SK-N-SH treated with all-trans-retinoic acid at 6 μM for 48 hours (cell line): ENCODE results near the gene SMIM9.

Source experiments
- ATAC-seq: fragments of 200-7000 bp; cut with Tn5 transposase; 3 replicates; pipeline ENCODE4 v1.9.1; 2020; ENCODE audit warnings: mild to moderate bottlenecking, moderate library complexity
- ARNTL ChIP-seq: fragments of 450-650 bp; formaldehyde crosslinking; IDR thresholded peaks from 2 replicates; pipeline ENCODE4 v1.5.0; 2020; ENCODE audit warnings: low read depth, mild to moderate bottlenecking, moderate library complexity, borderline replicate concordance
- BACH2 ChIP-seq: fragments of 250-450 bp; sonication (Bioruptor Pico); IDR thresholded peaks from 2 replicates; pipeline ENCODE4 v1.9.0; 2021; ENCODE audit warnings: mild to moderate bottlenecking, borderline replicate concordance
- CREB5 ChIP-seq: fragments of 250-450 bp; sonication (Bioruptor Pico); IDR thresholded peaks from 2 replicates; pipeline ENCODE4 v1.5.1; 2020; ENCODE audit warnings: low read depth, mild to moderate bottlenecking, moderate library complexity
- CSDC2 ChIP-seq: fragments of 250-450 bp; sonication (Bioruptor Pico); IDR thresholded peaks from 2 replicates; pipeline ENCODE4 v1.5.0; 2020; ENCODE audit warnings: mild to moderate bottlenecking, moderate library complexity
- CSRNP3 ChIP-seq: fragments of 250-450 bp; sonication (Bioruptor Pico); IDR thresholded peaks from 2 replicates; pipeline ENCODE4 v1.5.1; 2021; ENCODE audit warnings: mild to moderate bottlenecking, moderate library complexity
- ESRRG ChIP-seq: fragments of 250-450 bp; sonication (Bioruptor Pico); IDR thresholded peaks from 2 replicates; pipeline ENCODE4 v1.6.1; 2021; ENCODE audit warnings: mild to moderate bottlenecking
- GLIS3 ChIP-seq: fragments of 250-450 bp; sonication (Bioruptor Pico); IDR thresholded peaks from 2 replicates; pipeline ENCODE4 v1.5.0; 2020; ENCODE audit warnings: mild to moderate bottlenecking, moderate library complexity
- OSR1 ChIP-seq: fragments of 250-450 bp; sonication (Bioruptor Pico); IDR thresholded peaks from 2 replicates; pipeline ENCODE4 v1.8.0; 2022; ENCODE audit warnings: moderate library complexity, mild to moderate bottlenecking, inconsistent platforms
- PATZ1 ChIP-seq: fragments of 250-450 bp; sonication (Bioruptor Pico); IDR thresholded peaks from 2 replicates; pipeline ENCODE4 v1.8.0; 2020; ENCODE audit warnings: mild to moderate bottlenecking, moderate library complexity, borderline replicate concordance
- POU6F1 ChIP-seq: fragments of 250-450 bp; sonication (Bioruptor Pico); IDR thresholded peaks from 2 replicates; pipeline ENCODE4 v1.8.0; 2021; ENCODE audit warnings: low read depth, mild to moderate bottlenecking, moderate library complexity, borderline replicate concordance
- PPARA ChIP-seq: fragments of 250-450 bp; sonication (Bioruptor Pico); IDR thresholded peaks from 2 replicates; pipeline ENCODE4 v1.5.0; 2020; ENCODE audit warnings: mild to moderate bottlenecking, borderline replicate concordance
- RARB ChIP-seq: fragments of 250-450 bp; sonication (Bioruptor Pico); IDR thresholded peaks from 2 replicates; pipeline ENCODE4 v1.8.0; 2021; ENCODE audit warnings: mild to moderate bottlenecking, moderate library complexity
- SNAI2 ChIP-seq: fragments of 250-450 bp; sonication (Bioruptor Pico); IDR thresholded peaks from 2 replicates; pipeline ENCODE4 v1.5.0; 2020; ENCODE audit warnings: mild to moderate bottlenecking, moderate library complexity
- TCF4 ChIP-seq: fragments of 250-450 bp; sonication (Bioruptor Pico); IDR thresholded peaks from 2 replicates; pipeline ENCODE4 v1.8.0; 2021; ENCODE audit warnings: mild to moderate bottlenecking, moderate library complexity, borderline replicate concordance
- TSHZ2 ChIP-seq: fragments of 250-450 bp; sonication (Bioruptor Pico); IDR thresholded peaks from 2 replicates; pipeline ENCODE4 v1.5.0; 2020; ENCODE audit warnings: mild to moderate bottlenecking, moderate library complexity
- ZFP30 ChIP-seq: fragments of 450-650 bp; formaldehyde crosslinking; IDR thresholded peaks from 2 replicates; pipeline ENCODE4 v1.5.0; 2022; ENCODE audit warnings: mild to moderate bottlenecking, moderate library complexity
- ZNF565 ChIP-seq: fragments of 450-650 bp; formaldehyde crosslinking; conservative IDR thresholded peaks from 2 replicates; pipeline ENCODE4 v1.5.0; 2020; ENCODE audit warnings: low read depth, mild to moderate bottlenecking, moderate library complexity

The SMIM9 gene

GRCh38 chrX:154821523-154821922 is 12.9 kb downstream of the SMIM9 start (continued):
- no peak for TF ChIP-seq CSRNP3 (CRISPR knock-in tag)
- no peak for TF ChIP-seq GLIS3 (CRISPR knock-in tag)
- TF ChIP-seq, all 23 proteins: peak for 0

GRCh38 chrX:154819771-154820341 is 14.6 kb downstream of the SMIM9 start:
- no peak for TF ChIP-seq ZFP30
- no peak for TF ChIP-seq PPARA
- no peak for TF ChIP-seq BACH2 (CRISPR knock-in tag)
- TF ChIP-seq ARNTL (CRISPR knock-in tag): no peak
- no peak for TF ChIP-seq OSR1 (CRISPR knock-in tag)
- no peak for TF ChIP-seq SNAI2 (CRISPR knock-in tag)
- TF ChIP-seq GLIS3 (CRISPR knock-in tag): no peak
- TF ChIP-seq POU6F1 (CRISPR knock-in tag): no peak
- TF ChIP-seq RARB: no peak
- TF ChIP-seq TSHZ2 (CRISPR knock-in tag): no peak
- TF ChIP-seq ESRRG (CRISPR knock-in tag): no peak
- no peak for TF ChIP-seq TCF4 (CRISPR knock-in tag)
- no peak for TF ChIP-seq PATZ1 (CRISPR knock-in tag)
- no peak for TF ChIP-seq CSDC2
- TF ChIP-seq, all 23 proteins: peak for 0
- no peak for ATAC-seq

- ATAC-seq: no peak
- TF ChIP-seq TSHZ2 (CRISPR knock-in tag): no peak
- TF ChIP-seq RARB: no peak
- no peak for TF ChIP-seq ZNF565
- TF ChIP-seq ZFP30: no peak
- TF ChIP-seq CSRNP3 (CRISPR knock-in tag): no peak
- TF ChIP-seq ESRRG (CRISPR knock-in tag): no peak
- TF ChIP-seq PATZ1 (CRISPR knock-in tag): no peak
- TF ChIP-seq CREB5 (CRISPR knock-in tag): no peak
- no peak for TF ChIP-seq POU6F1 (CRISPR knock-in tag)
These were observed 15.3 kb downstream of the SMIM9 start for GRCh38 chrX:154818916-154819770.
